ENCODE results near the gene PRKACA.
"Not testable (repeated sequence)": the region's sequence is repeated elsewhere in the genome, so short reads cannot be mapped to it uniquely, and the experiment has no call there.

Gene PRKACA

GRCh38 chr19:14054721-14055120 lies 62.8 kb downstream of the PRKACA start:
- TF ChIP-seq, protein P1, sequence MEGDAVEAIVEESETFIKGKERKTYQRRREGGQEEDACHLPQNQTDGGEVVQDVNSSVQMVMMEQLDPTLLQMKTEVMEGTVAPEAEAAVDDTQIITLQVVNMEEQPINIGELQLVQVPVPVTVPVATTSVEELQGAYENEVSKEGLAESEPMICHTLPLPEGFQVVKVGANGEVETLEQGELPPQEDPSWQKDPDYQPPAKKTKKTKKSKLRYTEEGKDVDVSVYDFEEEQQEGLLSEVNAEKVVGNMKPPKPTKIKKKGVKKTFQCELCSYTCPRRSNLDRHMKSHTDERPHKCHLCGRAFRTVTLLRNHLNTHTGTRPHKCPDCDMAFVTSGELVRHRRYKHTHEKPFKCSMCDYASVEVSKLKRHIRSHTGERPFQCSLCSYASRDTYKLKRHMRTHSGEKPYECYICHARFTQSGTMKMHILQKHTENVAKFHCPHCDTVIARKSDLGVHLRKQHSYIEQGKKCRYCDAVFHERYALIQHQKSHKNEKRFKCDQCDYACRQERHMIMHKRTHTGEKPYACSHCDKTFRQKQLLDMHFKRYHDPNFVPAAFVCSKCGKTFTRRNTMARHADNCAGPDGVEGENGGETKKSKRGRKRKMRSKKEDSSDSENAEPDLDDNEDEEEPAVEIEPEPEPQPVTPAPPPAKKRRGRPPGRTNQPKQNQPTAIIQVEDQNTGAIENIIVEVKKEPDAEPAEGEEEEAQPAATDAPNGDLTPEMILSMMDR (IDR thresholded peaks at IDR 0.05; ENCODE audit: low read depth, low read length, missing control alignments), result no peak
- no peak overlapping the region for H3K4me3 ChIP-seq (replicated peaks; ENCODE audit: low read depth, low read length)
- DNase-seq (ENCODE audit: extremely low read depth, low read depth), result no peak

DNA sequence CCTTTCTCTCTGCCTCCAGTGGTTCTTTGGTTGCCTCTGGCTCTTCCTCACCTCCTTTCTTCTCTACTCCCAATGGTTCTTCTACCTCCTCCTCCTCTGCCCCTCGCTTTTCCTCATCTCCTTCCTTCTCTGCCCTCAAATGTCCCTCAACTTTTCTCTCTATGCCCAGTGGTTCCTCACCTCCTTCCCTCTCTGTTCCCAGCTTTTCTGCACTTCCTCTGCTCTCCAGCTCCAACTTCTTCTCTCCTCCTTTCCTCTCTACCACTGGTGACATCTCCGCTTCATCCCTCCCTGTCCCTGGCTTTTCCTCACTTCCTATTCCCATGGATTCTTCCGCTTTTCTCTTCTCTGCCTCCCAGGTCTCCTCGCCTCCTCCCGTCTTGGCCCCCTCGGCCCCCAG lies 63.5 kb downstream of the PRKACA start:
- H3K4me3 ChIP-seq (replicated peaks; ENCODE audit: low read depth, low read length), result no peak overlapping the region
- TF ChIP-seq, protein P1 (IDR thresholded peaks at IDR 0.05; ENCODE audit: low read depth, low read length, missing control alignments), result no peak
- no peak for DNase-seq (ENCODE audit: extremely low read depth, low read depth)

DNA sequence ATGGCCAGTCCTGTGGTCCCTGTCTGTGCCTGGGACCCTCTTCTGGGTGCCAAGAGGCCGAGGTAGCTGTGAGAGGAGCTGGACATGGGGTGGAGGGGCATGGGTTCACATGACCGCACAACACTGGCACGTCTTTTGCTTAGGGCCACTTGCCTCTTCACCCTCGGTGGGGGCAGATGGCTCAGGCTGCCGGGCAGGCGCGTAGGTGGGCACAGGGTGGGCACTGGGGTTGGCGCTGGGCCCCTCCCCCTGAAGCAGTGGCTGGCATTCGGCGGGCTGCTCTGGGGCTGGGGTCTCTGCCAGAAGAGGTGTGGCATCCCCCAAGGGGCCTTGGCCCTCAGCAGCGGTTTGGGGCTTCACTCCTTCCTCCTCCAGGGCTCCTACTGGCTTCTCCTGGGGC lies 64.1 kb downstream of the PRKACA start:
- no peak for DNase-seq (ENCODE audit: extremely low read depth, low read depth)
- no peak overlapping the region for H3K4me3 ChIP-seq (replicated peaks; ENCODE audit: low read depth, low read length)
- TF ChIP-seq, protein P1 (IDR thresholded peaks at IDR 0.05; ENCODE audit: low read depth, low read length, missing control alignments), result no peak

- no peak overlapping the region for H3K4me3 ChIP-seq (replicated peaks; ENCODE audit: low read depth, low read length)
- TF ChIP-seq, protein P1 (IDR thresholded peaks at IDR 0.05; ENCODE audit: low read depth, low read length, missing control alignments), result no peak
- DNase-seq (ENCODE audit: extremely low read depth, low read depth), result no peak
Measured at GRCh38 chr19:14053032-14053431, 64.5 kb downstream of the PRKACA start.

DNA sequence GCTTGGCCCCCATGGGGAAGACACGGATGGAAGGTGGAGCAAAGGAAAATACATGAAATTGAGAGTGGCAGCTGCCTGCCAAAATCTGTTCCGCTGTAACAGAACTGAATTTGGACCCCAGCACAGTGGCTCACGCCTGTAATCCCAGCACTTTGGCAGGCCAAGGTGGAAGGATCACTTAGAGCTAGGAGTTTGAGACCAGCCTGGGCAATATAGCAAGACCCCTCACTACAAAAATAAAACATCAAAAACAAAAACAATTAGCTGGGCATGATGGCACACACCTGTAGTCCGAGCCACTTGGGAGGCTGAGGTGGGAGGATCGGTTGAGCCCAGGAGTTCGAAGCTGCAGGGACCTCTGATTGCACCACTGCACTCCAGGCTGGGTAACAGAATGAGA lies 65.1 kb downstream of the PRKACA start:
- TF ChIP-seq, protein P1 (IDR thresholded peaks at IDR 0.05; ENCODE audit: low read depth, low read length, missing control alignments), result no peak
- H3K4me3 ChIP-seq (replicated peaks; ENCODE audit: low read depth, low read length), result no peak overlapping the region
- DNase-seq (ENCODE audit: extremely low read depth, low read depth), result no peak

- no peak overlapping the region for H3K4me3 ChIP-seq (replicated peaks; ENCODE audit: low read depth, low read length)
- TF ChIP-seq, protein P1 (IDR thresholded peaks at IDR 0.05; ENCODE audit: low read depth, low read length, missing control alignments), result no peak
Measured at GRCh38 chr19:14051980-14052379, 65.6 kb downstream of the PRKACA start.

DNA sequence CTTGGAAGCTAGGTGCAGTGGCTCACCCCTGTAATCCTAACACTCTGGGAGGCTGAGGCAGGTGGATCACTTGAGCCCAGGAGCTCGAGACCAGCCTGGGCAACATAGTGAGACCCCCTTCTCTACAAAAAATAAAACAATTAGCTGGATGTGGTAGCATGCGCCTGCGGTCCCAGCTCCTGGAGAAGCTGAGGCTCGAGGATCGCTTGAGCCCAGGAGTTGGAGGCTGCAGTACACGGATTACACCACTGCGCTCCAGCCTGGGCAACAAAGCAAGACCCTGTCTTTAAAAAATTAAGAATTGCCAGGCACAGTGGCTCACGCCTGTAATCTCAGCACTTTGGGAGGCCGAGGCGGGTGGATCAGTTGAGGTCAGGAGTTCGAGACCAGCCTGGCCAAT lies 66.6 kb downstream of the PRKACA start:
- not testable (repeated sequence) for DNase-seq (ENCODE audit: extremely low read depth, low read depth); H3K4me3 ChIP-seq (replicated peaks; ENCODE audit: low read depth, low read length)

More at GRCh38 chr19:14051980-14052379, 65.6 kb downstream of the PRKACA start:
- DNase-seq (ENCODE audit: extremely low read depth, low read depth), result no peak

Data from HFF-Myc (cell line).